SJCRH30 (cell line): ENCODE results near the gene SPACA5B. TPM values are rescaled to one million over a fixed set of nuclear protein-coding genes. Genes with fewer than 3 reads are reported as not detected.
"Not testable (repeated sequence)": the region's sequence is repeated elsewhere in the genome, so short reads cannot be mapped to it uniquely, and the experiment has no call there.

Experiments
- DNase-seq, 2 experiments: peaks; one replicate each; pipeline ENCODE4 v3.0.0-alpha.2; 2015 to 2020
- H3K27ac ChIP-seq: fragments of 250-450 bp; sonication (Bioruptor Pico); 2 replicates; pipeline ENCODE4 v1.5.1; 2020; ENCODE audit warnings: mild to moderate bottlenecking, moderate library complexity
- H3K27me3 ChIP-seq: fragments of 250-450 bp; sonication (Bioruptor Pico); 2 replicates; pipeline ENCODE4 v1.5.1; 2020; ENCODE audit warnings: mild to moderate bottlenecking, moderate library complexity
- H3K36me3 ChIP-seq: fragments of 250-450 bp; sonication (Bioruptor Pico); 2 replicates; pipeline ENCODE4 v1.5.1; 2020; ENCODE audit warnings: mild to moderate bottlenecking, moderate library complexity
- H3K4me1 ChIP-seq: fragments of 250-450 bp; sonication (Bioruptor Pico); 2 replicates; pipeline ENCODE4 v1.5.1; 2020; ENCODE audit warnings: mild to moderate bottlenecking, moderate library complexity
- H3K4me3 ChIP-seq: fragments of 250-450 bp; sonication (Bioruptor Pico); 2 replicates; pipeline ENCODE4 v1.5.1; 2020; ENCODE audit warnings: mild to moderate bottlenecking, moderate library complexity
- H3K9me3 ChIP-seq: fragments of 250-450 bp; sonication (Bioruptor Pico); replicated peaks from 2 replicates; pipeline ENCODE4 v1.5.1; 2020; ENCODE audit warnings: mild to moderate bottlenecking, moderate library complexity
- total RNA-seq: library from RNA; depleted of rRNA; stranded (reverse); fragments of >200 nt; shearing (Covaris generic); gene quantifications from 2 replicates; pipeline ENCODE4 v1.2.3, GENCODE V29; 2014; rRNA removed

SPACA5B gene
- total RNA-seq, 1 experiment from 2014 or later: not detected

- Histone ChIP-seq H3K9me3 (no peaks in the 10 kb centered on the region), H3K27ac (no peak overlapping the region), H3K4me3 (no peak overlapping the region), H3K36me3 (no peaks in the 10 kb centered on the region), H3K4me1 (no peaks in the 10 kb centered on the region), H3K27me3 (no peaks in the 10 kb centered on the region)
- no peak for DNase-seq
These were observed 25.6 kb downstream of the SPACA5B start for GRCh38 chrX:48156014-48156413.

DNA sequence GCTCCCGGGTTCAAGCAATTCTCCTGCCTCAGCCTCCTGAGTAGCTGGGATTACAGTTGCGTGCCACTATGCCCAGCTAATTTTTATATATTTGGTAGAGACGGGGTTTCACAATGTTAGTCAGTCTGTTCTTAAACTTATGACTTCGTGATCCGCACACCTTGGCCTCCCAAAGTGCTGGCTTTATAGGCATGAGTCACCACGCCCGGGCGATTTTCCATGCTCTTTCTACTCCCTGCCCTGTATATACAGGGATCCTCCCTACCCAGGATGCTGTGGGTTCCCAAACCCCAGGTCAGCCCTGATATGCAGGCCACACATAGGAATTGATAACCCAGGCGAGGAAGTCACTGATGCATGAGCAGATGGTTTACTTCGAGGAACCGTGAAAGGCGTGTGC is 34.8 kb downstream of the SPACA5B start:
- H3K27ac ChIP-seq: no peak overlapping the region
- H3K4me1 ChIP-seq: no peaks in the 10 kb centered on the region
- DNase-seq: no peak
- no peaks in the 10 kb centered on the region for H3K36me3 ChIP-seq
- no peaks in the 10 kb centered on the region for H3K9me3 ChIP-seq
- no peak overlapping the region for H3K4me3 ChIP-seq
- no peaks in the 10 kb centered on the region for H3K27me3 ChIP-seq

GRCh38 chrX:48166322-48166721 is 35.9 kb downstream of the SPACA5B start:
- H3K27me3 ChIP-seq, H3K27ac ChIP-seq, H3K4me3 ChIP-seq, H3K9me3 ChIP-seq, H3K4me1 ChIP-seq, DNase-seq, H3K36me3 ChIP-seq: not testable (repeated sequence)

GRCh38 chrX:48179691-48180090 is 49.3 kb downstream of the SPACA5B start:
- no peak for DNase-seq
- no peaks in the 10 kb centered on the region for H3K4me1 ChIP-seq

GRCh38 chrX:48180811-48181210 is 50.4 kb downstream of the SPACA5B start:
- no peaks in the 10 kb centered on the region for H3K9me3 ChIP-seq
- no peaks in the 10 kb centered on the region for H3K4me1 ChIP-seq
- H3K27me3 ChIP-seq: no peaks in the 10 kb centered on the region
- no peak overlapping the region for H3K4me3 ChIP-seq
- no peaks in the 10 kb centered on the region for H3K36me3 ChIP-seq
- H3K27ac ChIP-seq: no peak overlapping the region
- no peak for DNase-seq

More at GRCh38 chrX:48179691-48180090, 49.3 kb downstream of the SPACA5B start:
- no peaks in the 10 kb centered on the region for H3K27me3 ChIP-seq
- no peaks in the 10 kb centered on the region for H3K36me3 ChIP-seq
- H3K9me3 ChIP-seq: no peaks in the 10 kb centered on the region
- no peak overlapping the region for H3K4me3 ChIP-seq
- H3K27ac ChIP-seq: no peak overlapping the region

GRCh38 chrX:48181882-48182281 is 51.5 kb downstream of the SPACA5B start:
- H3K27me3 ChIP-seq, H3K27ac ChIP-seq, H3K36me3 ChIP-seq, H3K4me1 ChIP-seq, H3K4me3 ChIP-seq, H3K9me3 ChIP-seq: not testable (repeated sequence)
- peak in 1 of 2 experiments; percentile 1 for DNase-seq

Other genes starting within 250 kb of the SPACA5B start
- 4.2 and 4.4 TPM in 2 replicates for gene ZNF182, start 126.6 kb upstream of the SPACA5B start, total RNA-seq
- not detected in 2 replicates for gene SPACA5, start 123.6 kb upstream of the SPACA5B start, total RNA-seq
- gene ZNF630, start 59.0 kb upstream of the SPACA5B start, total RNA-seq: 0.41 and 0.71 TPM in 2 replicates
- gene SSX5, start 66.2 kb downstream of the SPACA5B start, total RNA-seq: not detected in 2 replicates
- not detected in 2 replicates for gene SSX1, start 124.8 kb downstream of the SPACA5B start, total RNA-seq
- not detected in 2 replicates for gene SSX3, start 226.1 kb downstream of the SPACA5B start, total RNA-seq